Mesenchymal stem cell (in vitro differentiated cells and primary cell): Measurements from ENCODE around the gene PHRF1.

ENCODE experiments used
- DNase-seq: peaks from one replicate; pipeline ENCODE4 v3.0.0-alpha.2; 2013
- H2AFZ ChIP-seq: one replicate; pipeline ENCODE4 v1.6.1; 2013; ENCODE audit warnings: low read depth, mild to moderate bottlenecking, control low read depth, inconsistent platforms, low read length, moderate library complexity
- H2AK5ac ChIP-seq: 2 replicates; pipeline ENCODE4 v1.6.1; 2013; ENCODE audit warnings: low read length, moderate library complexity, mild to moderate bottlenecking, inconsistent platforms; ENCODE audit not compliant: severe bottlenecking
- H2BK120ac ChIP-seq: one replicate; pipeline ENCODE4 v1.6.1; 2013; ENCODE audit warnings: low read depth, mild to moderate bottlenecking, inconsistent platforms, low read length, moderate library complexity
- H2BK12ac ChIP-seq, 2 experiments: one replicate each; pipeline ENCODE4 v1.6.1; 2013; ENCODE audit warnings: inconsistent platforms in 2 of 2, low read length in 2 of 2, mild to moderate bottlenecking in 2 of 2, moderate library complexity in 2 of 2, control low read depth in 1 of 2
- H2BK15ac ChIP-seq: one replicate; pipeline ENCODE4 v1.6.1; 2013; ENCODE audit warnings: mild to moderate bottlenecking, low read depth, inconsistent platforms; ENCODE audit not compliant: poor library complexity, severe bottlenecking
- H2BK5ac ChIP-seq: 2 replicates; pipeline ENCODE4 v1.6.1; 2013; ENCODE audit warnings: low read depth, mild to moderate bottlenecking, low read length, control low read depth, inconsistent platforms; ENCODE audit not compliant: poor library complexity, severe bottlenecking
- H3K14ac ChIP-seq, 2 experiments: one replicate each; pipeline ENCODE4 v1.6.1; 2013; ENCODE audit warnings: inconsistent platforms in 2 of 2, low read length in 2 of 2, control low read depth in 1 of 2, mild to moderate bottlenecking in 1 of 2, moderate library complexity in 1 of 2
- H3K18ac ChIP-seq, 2 experiments: one replicate each; pipeline ENCODE4 v1.6.1; 2013; ENCODE audit warnings: inconsistent platforms in 2 of 2, low read length in 2 of 2, control low read depth in 1 of 2, low read depth in 1 of 2, mild to moderate bottlenecking in 1 of 2
- H3K23ac ChIP-seq, 2 experiments: one replicate each; pipeline ENCODE4 v1.6.1; 2013; ENCODE audit warnings: inconsistent platforms in 2 of 2, low read length in 2 of 2, mild to moderate bottlenecking in 2 of 2, moderate library complexity in 2 of 2, control low read depth in 1 of 2
- H3K27ac ChIP-seq: 2 replicates; pipeline ENCODE4 v1.5.1; 2013; ENCODE audit warnings: mild to moderate bottlenecking, moderate library complexity, low read length, control low read depth, inconsistent platforms; ENCODE audit not compliant: poor library complexity, severe bottlenecking
- H3K27me3 ChIP-seq, 2 experiments: 2 replicates each; pipeline versions ENCODE4 v1.6.1 to v1.7.0; 2013; ENCODE audit warnings: low read length in 2 of 2, mild to moderate bottlenecking in 2 of 2, moderate library complexity in 2 of 2, control low read depth in 1 of 2, inconsistent platforms in 1 of 2; ENCODE audit not compliant: control insufficient read depth in 1 of 2, insufficient read depth in 1 of 2
- H3K36me3 ChIP-seq, 2 experiments: 2 replicates each; pipeline versions ENCODE4 v1.6.1 to v1.7.0; 2013; ENCODE audit warnings: low read length in 2 of 2, control low read depth in 1 of 2, inconsistent platforms in 1 of 2, low read depth in 1 of 2, mild to moderate bottlenecking in 1 of 2; ENCODE audit not compliant: insufficient read depth in 2 of 2, control insufficient read depth in 1 of 2
- H3K4ac ChIP-seq, 2 experiments: one replicate each; pipeline ENCODE4 v1.6.1; 2013; ENCODE audit warnings: inconsistent platforms in 2 of 2, low read length in 2 of 2, mild to moderate bottlenecking in 2 of 2, moderate library complexity in 2 of 2, control low read depth in 1 of 2, low read depth in 1 of 2
- H3K4me1 ChIP-seq: 2 replicates; pipeline ENCODE4 v1.6.1; 2013; ENCODE audit warnings: low read depth, low read length, control low read depth; ENCODE audit not compliant: control insufficient read depth, insufficient read depth
- H3K4me2 ChIP-seq: 2 replicates; pipeline ENCODE4 v1.6.1; 2013; ENCODE audit warnings: low read length, mild to moderate bottlenecking, inconsistent platforms; ENCODE audit not compliant: poor library complexity, severe bottlenecking
- H3K4me3 ChIP-seq, 2 experiments: 2 replicates each; pipeline versions ENCODE4 v1.5.1 to v1.7.0; 2013; ENCODE audit warnings: low read length in 2 of 2, mild to moderate bottlenecking in 2 of 2, control low read depth in 1 of 2, low read depth in 1 of 2; ENCODE audit not compliant: insufficient read depth in 1 of 2
- H3K79me1 ChIP-seq: replicated peaks from 2 replicates; pipeline ENCODE4 v1.6.1; 2013; ENCODE audit warnings: mild to moderate bottlenecking, control low read depth, low read length, inconsistent platforms; ENCODE audit not compliant: poor library complexity, severe bottlenecking
- H3K9ac ChIP-seq: 2 replicates; pipeline ENCODE4 v1.7.0; 2013; ENCODE audit warnings: mild to moderate bottlenecking, low read length, moderate library complexity
- H3K9me3 ChIP-seq: 2 replicates; pipeline ENCODE4 v1.7.0; 2013; ENCODE audit warnings: mild to moderate bottlenecking, low read length; ENCODE audit not compliant: control insufficient read depth
- H4K8ac ChIP-seq: one replicate; pipeline ENCODE4 v1.6.1; 2013; ENCODE audit warnings: inconsistent platforms, mild to moderate bottlenecking, low read length, moderate library complexity
- H4K91ac ChIP-seq: one replicate; pipeline ENCODE4 v1.6.1; 2013; ENCODE audit warnings: mild to moderate bottlenecking, low read length, inconsistent platforms
- WGBS: methylation state at CpG from one replicate; pipeline ENCODE4 v1.1.7; 2013; ENCODE audit warnings: mixed read lengths; 5-methylcytosine and 5-hydroxymethylcytosine counted together

PHRF1 gene

DNA sequence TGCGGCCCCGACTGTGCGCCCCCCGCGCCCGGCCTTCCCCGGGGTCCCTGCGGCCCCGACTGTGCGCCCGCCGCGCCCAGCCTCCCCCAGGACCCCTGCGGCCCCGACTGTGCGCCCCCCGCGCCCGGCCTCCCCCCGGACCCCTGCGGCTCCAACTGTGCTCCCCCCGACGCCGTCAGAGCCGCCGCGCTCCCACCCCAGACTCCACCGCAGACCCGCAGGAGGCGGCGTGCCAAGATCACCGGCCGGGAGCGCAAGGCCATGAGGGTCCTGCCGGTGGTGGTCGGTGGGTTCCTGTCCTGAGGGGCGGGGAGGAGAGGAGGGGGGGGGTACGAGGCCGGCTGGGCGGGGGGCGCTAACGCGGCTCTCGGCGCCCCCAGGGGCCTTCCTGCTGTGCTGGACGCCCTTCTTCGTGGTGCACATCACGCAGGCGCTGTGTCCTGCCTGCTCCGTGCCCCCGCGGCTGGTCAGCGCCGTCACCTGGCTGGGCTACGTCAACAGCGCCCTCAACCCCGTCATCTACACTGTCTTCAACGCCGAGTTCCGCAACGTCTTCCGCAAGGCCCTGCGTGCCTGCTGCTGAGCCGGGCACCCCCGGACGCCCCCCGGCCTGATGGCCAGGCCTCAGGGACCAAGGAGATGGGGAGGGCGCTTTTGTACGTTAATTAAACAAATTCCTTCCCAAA is 63.9 kb downstream of the PHRF1 start:
- Histone ChIP-seq H2AK5ac (no peak overlapping the region), H3K4me3 (no peak overlapping the region), H3K4me1 (peaks cover 54% of the 10 kb centered on the region), H3K14ac (no peak overlapping the region), H4K91ac (no peak overlapping the region), H2AFZ (no peak overlapping the region), H3K9ac (no peak overlapping the region), H2BK15ac (no peak overlapping the region), H3K9me3 (no peaks in the 10 kb centered on the region), H3K23ac (no peak overlapping the region), H4K8ac (no peak overlapping the region), H2BK120ac (no peak overlapping the region), H3K27me3 (peaks cover 14 to 28% of the 10 kb centered on the region in 2 experiments), H3K18ac (no peak overlapping the region), H2BK12ac (no peak overlapping the region), H3K36me3 (peaks cover 20 to 52% of the 10 kb centered on the region in 2 experiments), H3K4me2 (no peak overlapping the region), H3K27ac (no peak overlapping the region), H3K79me1 (peaks cover 2% of the 10 kb centered on the region), H3K4ac (no peak overlapping the region), H2BK5ac (no peak overlapping the region)
- 49% methylated on average over 43 of the region's 69 CpGs for WGBS
- no peak for DNase-seq

DNA sequence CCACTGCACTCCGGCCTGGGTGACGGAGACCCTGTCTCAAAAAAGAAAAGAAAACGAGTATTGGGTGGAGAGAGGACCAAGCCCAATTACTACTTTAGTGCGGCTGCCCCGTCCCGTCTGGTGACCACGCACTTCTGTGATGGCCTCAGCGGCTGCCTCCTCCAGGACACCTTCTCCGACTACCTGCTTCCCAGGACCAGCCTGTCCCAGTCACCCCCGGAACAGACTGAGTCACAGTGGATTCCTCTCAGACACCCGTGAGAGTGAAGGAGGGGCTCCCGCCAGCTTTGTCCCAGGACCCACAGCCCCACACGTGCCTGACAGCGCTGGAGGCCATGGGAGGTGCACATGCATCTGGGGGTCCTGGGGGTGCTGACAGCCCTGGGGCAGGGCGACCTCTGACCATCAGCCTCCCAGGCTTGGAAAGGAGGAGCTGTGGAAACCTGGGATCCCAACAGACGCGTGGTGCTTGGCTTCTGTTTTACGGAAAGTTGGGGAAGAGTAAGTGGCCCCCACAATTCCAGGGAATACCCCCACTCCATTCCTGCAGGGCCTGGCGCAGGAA is 65.6 kb downstream of the PHRF1 start:
- Histone ChIP-seq H3K14ac (no peak overlapping the region), H3K9me3 (no peaks in the 10 kb centered on the region), H3K79me1 (peaks cover 2% of the 10 kb centered on the region), H3K4me2 (no peak overlapping the region), H2AFZ (no peak overlapping the region), H2BK120ac (no peak overlapping the region), H3K27ac (no peak overlapping the region), H2BK5ac (no peak overlapping the region), H4K91ac (no peak overlapping the region), H2AK5ac (no peak overlapping the region), H3K27me3 (peaks cover 14 to 20% of the 10 kb centered on the region in 2 experiments), H3K36me3 (peaks cover 26 to 56% of the 10 kb centered on the region in 2 experiments), H3K18ac (no peak overlapping the region), H3K4me1 (peaks cover 49% of the 10 kb centered on the region), H2BK12ac (no peak overlapping the region), H3K23ac (no peak overlapping the region), H3K4ac (no peak overlapping the region), H3K4me3 (no peak overlapping the region), H4K8ac (no peak overlapping the region), H2BK15ac (no peak overlapping the region), H3K9ac (no peak overlapping the region)
- WGBS: 95% methylated on average over 19 of the region's 19 CpGs
- DNase-seq: no peak

DNA sequence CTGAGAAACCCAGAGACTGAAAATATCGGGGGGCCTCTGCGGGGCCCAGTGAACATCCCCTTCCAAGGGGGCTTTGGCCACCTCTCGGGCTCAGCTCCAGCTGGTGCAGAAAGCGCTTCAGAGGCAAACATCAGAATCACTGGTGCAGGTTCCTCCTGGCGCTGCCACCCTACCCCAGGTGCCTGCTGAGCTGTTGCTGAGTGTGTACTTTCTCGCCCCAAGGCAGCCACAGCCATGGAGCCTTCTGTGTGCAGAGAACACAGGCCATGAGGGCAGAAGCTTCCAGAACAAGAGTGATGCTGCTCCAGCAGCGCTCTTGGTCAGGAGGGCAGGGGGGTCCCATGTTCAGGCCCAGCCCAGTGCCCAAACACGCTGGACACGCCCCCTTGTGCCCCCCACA is 67.1 kb downstream of the PHRF1 start:
- H3K9me3 ChIP-seq: no peaks in the 10 kb centered on the region

DNA sequence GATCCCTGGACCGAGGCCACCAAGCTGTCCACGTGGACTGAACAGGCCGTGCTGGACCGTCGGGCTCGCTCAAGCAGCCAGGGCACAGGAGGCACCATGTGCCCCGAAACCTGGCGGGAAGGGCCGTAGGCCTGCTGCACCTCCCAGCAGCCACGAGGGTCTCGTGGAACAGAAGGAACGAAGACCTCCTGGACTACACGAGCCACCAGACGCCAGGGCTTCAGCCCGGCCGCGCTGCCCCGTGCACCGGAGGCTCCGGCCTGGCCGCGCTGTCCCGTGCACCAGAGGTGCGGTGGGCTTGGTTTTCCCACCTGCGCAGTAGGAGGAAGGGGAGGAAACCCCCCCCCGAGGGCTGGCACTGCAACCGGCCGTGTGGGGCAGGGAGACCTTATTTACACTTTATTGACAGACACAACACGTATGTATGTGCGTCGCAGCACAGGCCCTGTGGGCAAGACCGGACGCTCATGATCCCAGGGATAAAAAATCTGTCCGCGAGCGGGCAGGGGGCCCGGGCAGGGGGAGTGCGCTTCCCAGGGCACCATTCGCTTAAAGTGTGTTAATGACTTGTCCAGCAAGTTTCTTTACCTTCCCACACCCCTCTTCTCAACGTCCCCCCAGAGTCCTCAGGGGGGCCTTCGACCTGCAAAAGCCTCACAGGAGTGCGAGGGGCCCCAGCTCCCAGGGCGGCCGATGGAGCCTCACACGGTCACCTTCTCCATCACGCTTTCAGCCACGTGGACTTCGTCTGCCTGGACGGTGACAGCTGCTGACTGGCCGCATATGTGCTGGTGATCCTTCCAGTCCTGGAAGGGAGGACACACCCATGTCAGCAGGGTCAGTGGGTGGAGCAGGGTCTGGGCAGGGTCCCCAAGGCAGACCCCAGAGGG is 67.8 kb downstream of the PHRF1 start:
- H4K8ac ChIP-seq: no peak overlapping the region
- H3K79me1 ChIP-seq: no peaks in the 10 kb centered on the region
- no peak overlapping the region for H2AK5ac ChIP-seq
- no peak overlapping the region for H2BK5ac ChIP-seq
- no peak overlapping the region for H3K27ac ChIP-seq
- H2BK12ac ChIP-seq: no peak overlapping the region
- no peak overlapping the region for H3K4me3 ChIP-seq
- no peak for DNase-seq
- H2AFZ ChIP-seq: no peak overlapping the region
- peaks cover 29% of the 10 kb centered on the region for H3K4me1 ChIP-seq
- no peak overlapping the region for H3K23ac ChIP-seq
- H2BK15ac ChIP-seq: no peak overlapping the region
- no peaks in the 10 kb centered on the region for H3K9me3 ChIP-seq
- WGBS: 92% methylated on average over 50 of the region's 50 CpGs
- peaks cover 37 to 69% of the 10 kb centered on the region in 2 experiments for H3K36me3 ChIP-seq
- H3K27me3 ChIP-seq: peaks cover 0 to 2% of the 10 kb centered on the region in 2 experiments
- H3K18ac ChIP-seq: no peak overlapping the region
- H2BK120ac ChIP-seq: no peak overlapping the region
- H3K14ac ChIP-seq: no peak overlapping the region
- H3K9ac ChIP-seq: no peak overlapping the region
- H3K4me2 ChIP-seq: no peak overlapping the region
- H3K4ac ChIP-seq: no peak overlapping the region
- no peak overlapping the region for H4K91ac ChIP-seq

More for the DNA sequence above, 67.1 kb downstream of the PHRF1 start:
- no peak overlapping the region for H2AFZ ChIP-seq
- H3K9ac ChIP-seq: no peak overlapping the region
- H3K4me2 ChIP-seq: no peak overlapping the region
- DNase-seq: no peak
- no peak overlapping the region for H2BK12ac ChIP-seq
- no peak overlapping the region for H2BK5ac ChIP-seq
- H2BK15ac ChIP-seq: no peak overlapping the region
- no peak overlapping the region for H4K91ac ChIP-seq
- no peak overlapping the region for H3K4ac ChIP-seq
- no peak overlapping the region for H3K23ac ChIP-seq
- peaks cover 32 to 65% of the 10 kb centered on the region in 2 experiments for H3K36me3 ChIP-seq
- H3K14ac ChIP-seq: no peak overlapping the region
- peaks cover 34% of the 10 kb centered on the region for H3K4me1 ChIP-seq
- peaks cover 4 to 9% of the 10 kb centered on the region in 2 experiments for H3K27me3 ChIP-seq
- no peak overlapping the region for H3K4me3 ChIP-seq
- H2AK5ac ChIP-seq: no peak overlapping the region
- no peak overlapping the region for H4K8ac ChIP-seq
- 97% methylated on average over 9 of the region's 9 CpGs for WGBS
- no peak overlapping the region for H3K18ac ChIP-seq
- H3K79me1 ChIP-seq: no peaks in the 10 kb centered on the region
- H2BK120ac ChIP-seq: no peak overlapping the region
- no peak overlapping the region for H3K27ac ChIP-seq
